D341Med (cell line): Measurements from ENCODE around the gene BRINP2.
A peak's percentile ranks its signal among the peaks of the same experiment; 100 is the strongest.

Source experiments
- DNase-seq: peaks from one replicate; pipeline ENCODE4 v3.0.0; 2012; ENCODE audit warnings: low spot score

Gene BRINP2, protein sequence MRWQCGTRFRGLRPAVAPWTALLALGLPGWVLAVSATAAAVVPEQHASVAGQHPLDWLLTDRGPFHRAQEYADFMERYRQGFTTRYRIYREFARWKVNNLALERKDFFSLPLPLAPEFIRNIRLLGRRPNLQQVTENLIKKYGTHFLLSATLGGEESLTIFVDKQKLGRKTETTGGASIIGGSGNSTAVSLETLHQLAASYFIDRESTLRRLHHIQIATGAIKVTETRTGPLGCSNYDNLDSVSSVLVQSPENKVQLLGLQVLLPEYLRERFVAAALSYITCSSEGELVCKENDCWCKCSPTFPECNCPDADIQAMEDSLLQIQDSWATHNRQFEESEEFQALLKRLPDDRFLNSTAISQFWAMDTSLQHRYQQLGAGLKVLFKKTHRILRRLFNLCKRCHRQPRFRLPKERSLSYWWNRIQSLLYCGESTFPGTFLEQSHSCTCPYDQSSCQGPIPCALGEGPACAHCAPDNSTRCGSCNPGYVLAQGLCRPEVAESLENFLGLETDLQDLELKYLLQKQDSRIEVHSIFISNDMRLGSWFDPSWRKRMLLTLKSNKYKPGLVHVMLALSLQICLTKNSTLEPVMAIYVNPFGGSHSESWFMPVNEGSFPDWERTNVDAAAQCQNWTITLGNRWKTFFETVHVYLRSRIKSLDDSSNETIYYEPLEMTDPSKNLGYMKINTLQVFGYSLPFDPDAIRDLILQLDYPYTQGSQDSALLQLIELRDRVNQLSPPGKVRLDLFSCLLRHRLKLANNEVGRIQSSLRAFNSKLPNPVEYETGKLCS

DNA sequence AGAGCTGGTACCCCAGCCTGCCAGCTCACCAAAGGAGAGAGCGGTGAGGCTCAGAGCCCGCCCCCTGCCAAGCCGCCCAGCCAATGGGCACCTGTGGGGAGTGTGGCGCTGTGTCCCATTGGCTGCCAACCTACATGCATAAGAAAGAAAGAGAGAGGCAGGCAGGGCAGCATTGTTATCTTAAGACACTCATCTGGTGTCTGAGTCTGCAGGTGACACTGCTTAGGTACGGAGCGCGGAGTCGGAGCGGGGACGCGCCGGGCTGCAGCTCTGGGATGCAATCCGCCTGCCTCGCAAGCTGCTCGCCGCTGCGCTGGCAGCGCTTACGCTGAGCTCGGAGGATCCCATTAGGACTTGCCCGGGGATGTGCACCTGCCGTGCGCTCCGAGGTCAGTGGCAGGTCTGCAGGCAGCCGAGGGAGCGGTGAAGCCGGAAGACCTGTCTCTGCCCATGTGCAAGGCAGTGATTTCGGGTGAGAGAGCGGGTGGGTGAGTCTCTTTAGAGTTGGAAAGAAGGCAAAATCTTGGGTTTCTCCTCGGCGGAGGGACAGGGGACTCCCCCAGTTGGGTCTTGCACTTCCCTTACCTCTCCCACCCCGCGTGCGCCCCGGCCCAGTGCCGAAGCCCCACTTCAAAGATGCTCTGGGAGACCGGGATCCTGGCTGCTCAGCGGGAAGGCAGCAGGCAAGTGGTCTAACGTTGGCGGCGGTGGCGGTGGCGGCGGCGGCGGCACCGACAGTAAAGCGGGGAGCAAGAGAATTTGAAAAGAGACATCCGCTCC is at the start of gene BRINP2:
Gene BRINP2 (plus strand): TSS at position 203 of the 780 bp plus-strand sequence. CDS start 58,919 bp downstream, outside the sequence.
- peak; percentile 74 for DNase-seq

DNA sequence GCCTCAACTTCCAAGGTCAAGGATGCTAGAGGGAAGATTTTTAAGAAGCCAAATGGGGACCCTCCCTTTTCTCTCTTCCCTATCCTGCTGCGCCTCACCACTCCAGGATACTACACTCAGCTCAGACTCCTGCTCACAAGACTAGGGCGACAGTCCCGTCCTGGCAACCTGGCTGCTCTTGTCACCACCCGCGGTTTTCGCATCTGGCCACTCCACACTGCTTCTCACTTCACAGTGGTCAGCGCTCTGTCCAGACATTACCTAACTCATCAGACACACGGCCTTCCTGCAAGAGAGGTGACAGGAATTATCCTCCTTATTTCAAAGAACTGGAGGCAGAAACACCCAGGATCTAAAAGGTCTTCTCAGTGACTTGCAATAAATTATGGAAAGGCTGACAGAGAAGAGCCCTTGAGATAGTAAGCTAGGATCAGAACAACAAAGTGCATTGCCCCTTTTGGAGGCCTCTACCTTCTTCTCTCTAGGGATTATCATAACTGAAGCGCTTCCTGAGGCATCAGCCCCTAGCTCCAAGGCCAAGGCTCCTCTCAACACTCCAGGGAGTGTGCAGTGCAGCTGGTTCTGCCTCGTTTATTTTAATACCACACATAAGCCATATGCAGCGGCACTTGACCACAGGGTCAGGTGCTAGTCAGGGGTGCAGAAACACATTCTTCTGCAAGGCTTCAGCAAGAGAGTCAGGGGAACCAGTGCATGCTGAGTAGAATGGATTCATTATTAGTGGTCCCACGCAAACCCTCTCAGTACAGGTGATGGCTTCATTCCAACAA is 48.1 kb upstream of the BRINP2 start:
- DNase-seq: no peak

DNA sequence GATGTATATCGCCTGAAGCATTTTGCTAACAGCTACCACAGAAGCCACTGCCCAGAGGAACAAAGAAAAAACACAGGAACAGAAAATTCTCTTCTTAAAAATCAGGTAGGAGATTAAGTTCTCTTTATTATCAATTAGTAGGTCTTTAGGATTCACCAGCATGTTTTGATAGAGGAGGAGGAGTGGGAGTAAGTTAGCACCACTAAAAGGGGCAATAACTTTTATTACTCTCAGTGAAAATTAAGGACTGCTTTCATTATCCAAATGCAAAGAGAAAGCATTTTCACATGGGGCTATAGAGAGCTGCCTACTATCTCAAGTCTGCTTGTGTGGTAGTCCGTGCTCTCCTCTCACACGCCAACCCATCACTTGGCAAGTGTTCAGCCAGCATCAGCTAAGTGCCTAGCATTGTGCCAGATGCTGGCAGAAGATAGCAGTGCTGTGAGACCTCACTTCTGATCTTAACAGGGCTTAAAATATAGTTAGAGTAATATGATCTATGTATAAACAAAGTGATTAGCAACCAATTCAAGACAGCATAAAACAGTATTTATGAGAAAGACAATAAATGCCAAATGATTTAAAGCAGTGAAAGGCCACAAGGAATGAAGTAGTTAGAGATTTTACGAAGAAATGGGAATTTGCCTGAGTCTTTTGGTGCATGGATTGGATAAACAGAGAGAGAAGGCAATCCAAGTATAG is 46.0 kb upstream of the BRINP2 start:
- DNase-seq: no peak

DNA sequence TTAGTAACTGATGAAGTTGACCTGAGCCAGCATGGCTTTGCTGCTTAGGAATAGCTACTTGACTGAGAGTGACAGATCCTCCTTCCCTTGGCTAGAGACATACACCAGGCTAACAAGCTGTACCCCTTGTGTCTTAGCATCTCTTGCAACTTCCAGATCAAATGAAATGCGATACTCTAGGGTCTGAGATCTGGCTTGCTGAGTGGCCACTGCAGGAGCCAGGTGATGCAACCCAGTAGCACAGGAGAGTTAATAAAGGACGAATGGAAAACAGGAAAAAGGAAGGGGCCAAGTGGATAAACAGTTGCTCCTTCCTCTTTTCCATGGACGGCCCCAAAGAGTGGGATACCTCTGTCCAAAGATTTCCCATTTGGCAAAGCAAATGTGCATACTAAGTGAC is 44.5 kb upstream of the BRINP2 start:
- DNase-seq: no peak

DNA sequence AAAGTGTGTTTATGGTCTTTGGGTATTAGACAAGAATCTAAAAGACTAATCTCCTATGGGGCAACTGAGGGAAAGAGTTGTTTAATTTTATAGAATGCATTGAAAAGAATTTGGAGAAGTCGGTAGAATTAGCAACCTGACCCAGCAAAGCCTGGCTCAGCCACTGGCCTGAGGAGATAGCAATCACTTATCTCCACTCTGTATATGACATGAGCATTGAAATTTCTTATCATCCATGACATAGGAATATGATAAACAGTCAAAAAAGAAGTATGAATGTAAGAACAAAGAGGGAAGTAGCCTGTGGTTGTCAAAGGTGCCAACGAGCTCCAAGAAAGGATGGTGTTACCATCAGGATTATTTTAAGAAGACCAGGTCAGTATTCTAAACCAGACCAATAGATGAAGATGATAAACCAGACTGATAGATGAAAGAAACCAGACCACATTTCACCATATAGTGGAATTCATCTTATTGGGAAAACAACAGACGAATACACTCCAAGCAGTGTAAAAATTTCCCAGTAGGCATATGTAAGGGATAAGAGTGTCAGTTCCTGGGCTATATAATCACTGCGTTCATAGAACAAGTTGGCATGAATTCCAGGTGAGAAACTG is 42.0 kb upstream of the BRINP2 start:
- no peak for DNase-seq

DNA sequence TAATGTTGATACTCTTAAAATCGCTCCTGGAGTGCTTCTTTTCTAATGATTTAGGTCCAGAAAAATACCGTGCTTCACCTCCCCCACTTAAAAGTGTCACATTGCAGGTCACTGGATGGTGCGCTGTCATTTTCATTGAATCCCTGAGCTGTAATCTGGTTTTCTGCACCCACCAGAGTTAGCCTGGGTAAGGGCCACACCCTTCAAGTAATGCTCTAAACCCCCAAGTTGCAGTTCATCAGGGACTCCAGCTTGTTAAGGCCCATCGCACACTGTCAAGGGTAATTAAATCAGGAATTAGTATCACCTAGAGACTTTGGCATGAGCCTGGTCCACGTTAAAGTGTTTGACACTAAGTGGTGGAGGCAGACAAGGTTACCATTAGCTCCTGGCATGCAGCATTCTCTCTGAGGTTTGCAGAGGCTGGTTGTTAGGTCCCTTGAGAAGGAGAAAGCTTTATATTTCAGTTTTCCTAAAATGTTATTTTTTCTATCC is 40.3 kb upstream of the BRINP2 start:
- no peak for DNase-seq

DNA sequence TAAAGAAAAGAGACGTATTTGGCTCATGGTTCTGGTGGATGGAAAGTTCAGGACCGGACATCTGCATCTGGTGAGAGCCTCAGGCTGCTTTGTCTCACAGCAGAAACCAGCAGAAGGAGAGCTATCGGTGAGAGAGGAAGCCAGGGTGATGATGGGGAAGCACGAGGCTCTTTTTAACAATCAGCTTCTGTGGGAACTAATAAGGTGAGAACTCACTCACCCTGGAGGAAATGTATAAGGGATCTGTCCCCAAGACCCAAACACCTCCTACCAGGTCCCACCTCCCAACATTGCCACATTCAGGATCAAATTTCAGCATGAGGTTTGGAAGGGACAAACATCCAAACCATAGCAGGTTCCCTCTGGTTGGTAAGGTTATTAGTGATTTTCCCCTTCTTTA is 39.0 kb upstream of the BRINP2 start:
- DNase-seq: no peak

DNA sequence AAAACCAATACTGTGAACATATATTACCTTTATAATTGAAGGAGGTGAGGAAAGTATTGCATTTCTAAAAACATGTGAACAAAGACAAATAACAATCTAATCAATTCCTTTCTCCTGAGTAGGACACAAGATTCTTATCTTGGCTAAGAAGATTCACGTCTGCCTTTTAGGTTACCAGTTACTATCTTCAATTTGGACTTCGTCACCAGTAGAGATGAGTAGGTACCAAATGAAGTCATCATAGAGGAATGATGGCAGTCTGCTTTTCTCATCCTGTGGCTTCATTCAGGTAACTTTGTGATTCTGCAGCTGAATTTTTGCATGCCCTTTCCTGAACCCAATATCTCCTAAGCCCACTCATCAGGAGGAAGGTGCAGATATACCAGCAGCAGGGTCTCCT is 38.6 kb upstream of the BRINP2 start:
- DNase-seq: no peak

DNA sequence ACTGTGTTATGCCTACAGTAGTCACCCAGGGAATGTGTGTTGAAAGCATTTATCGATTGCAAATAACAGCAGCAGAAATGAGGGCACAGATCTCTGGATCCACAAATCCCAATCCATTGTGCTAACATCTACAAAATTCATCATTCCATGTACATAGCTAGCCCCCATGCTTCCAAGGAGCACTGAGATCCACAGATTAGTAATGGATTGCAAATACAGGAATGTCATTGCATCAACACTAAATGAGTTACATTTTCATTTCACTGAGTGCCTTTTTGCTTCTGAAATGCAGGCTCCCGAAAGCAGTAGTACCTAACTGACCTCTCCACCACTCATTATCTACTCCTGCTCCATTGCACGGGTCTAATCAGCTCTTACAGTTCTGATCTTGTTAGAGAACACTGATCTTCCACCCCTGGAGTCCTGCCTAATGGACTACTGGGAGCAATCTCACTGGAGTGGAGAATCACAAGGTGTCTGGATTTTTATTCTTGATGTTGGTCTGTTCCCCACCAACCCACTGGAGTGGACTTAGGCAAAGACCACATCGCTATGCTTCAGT is 36.7 kb upstream of the BRINP2 start:
- no peak for DNase-seq

DNA sequence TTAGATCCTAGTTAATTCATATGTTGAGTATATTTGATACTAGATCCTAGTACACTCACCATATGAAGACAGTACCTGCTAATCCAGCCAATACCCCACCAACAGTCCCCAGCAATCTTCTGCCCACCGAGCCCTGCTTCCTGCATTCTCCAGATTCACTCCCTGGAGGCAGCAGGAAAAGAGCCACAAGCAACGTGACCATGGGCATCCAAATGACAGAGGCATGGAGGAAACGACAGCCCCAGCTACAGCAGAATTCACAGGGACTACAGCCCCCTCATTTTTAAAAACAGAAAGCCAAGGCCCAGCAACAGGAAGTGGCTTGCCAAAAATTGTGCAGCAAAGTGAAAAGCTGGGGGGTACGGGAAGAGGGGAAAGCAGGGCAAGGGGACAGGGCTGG is 35.5 kb upstream of the BRINP2 start:
- DNase-seq: no peak

DNA sequence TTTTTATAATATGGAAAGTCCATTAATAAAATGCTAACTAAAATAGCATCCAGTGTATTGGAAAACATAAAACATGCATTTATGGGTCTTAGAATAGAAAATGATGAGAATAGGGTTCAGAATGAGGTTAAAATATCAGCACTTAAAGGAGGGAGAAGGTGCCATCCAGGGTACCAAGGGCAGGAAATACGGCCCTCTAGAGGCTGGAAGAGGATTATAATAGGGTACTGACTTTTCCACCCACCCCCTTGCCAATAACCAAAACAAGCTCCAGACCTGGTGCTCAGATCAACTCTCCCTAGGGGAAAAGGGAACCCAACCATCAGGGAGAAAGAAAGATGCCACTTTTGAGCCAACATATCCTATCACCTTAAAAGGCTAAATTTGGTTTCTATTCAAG is 32.9 kb upstream of the BRINP2 start:
- DNase-seq: no peak

DNA sequence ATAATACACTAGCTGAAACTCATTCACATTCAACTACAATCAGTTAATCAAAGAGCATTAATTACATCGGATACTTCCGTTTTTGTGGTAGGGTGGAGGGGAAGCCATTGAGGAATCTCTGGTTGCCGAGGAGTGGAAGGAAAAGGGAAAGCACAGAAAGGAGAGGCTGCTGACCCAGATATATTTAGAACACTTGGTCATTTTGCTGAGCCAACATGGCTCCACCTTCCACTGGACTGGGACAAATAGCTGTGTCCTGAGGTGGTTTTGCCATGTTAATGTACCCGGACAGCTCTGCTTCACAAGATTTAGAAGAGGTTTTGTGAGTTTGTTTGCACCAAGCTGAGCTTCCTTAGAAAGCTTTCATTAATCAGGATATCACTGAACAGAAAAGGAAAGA is 32.4 kb upstream of the BRINP2 start:
- DNase-seq: no peak

DNA sequence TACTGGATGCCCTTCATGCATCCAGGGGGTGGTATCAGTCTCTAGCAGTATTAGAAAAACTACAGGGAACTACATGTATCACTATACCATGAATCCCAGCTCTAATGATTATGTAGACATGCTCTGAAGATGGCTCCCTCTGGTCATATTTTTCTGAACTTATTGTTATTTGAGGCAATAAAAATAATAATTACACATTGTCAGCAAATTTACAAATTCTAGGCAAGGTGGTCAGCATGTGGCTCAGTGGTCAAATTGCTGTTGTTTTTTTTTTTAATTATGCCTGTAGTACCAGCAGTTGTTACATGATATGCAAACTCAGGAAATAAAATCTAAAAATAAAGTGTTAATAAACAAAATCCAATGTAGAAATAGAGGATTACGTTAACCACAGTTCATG is 28.7 kb upstream of the BRINP2 start:
- DNase-seq: no peak

DNA sequence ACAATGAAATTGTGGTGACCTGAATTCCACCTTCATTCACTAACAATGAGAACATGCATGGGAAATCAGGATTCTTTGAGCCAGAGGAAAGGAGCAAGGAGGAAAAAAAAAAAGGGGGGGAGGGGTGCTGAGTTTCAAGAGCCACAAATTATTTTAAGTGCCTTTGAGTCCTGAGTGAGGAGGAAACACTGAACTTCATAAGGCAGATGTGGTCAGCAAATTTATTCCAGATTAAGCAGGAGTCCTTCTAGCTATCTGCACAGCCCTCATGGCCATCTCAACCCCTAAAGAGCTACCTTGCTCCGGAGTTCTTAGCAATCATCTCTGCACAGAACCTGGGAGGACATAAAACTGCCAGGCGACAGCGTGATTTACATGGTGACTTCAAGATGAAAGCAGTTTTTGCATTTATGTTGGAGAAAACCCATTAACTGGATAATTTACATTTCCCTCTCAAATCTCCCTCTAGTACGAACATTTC is 27.9 kb upstream of the BRINP2 start:
- no peak for DNase-seq

DNA sequence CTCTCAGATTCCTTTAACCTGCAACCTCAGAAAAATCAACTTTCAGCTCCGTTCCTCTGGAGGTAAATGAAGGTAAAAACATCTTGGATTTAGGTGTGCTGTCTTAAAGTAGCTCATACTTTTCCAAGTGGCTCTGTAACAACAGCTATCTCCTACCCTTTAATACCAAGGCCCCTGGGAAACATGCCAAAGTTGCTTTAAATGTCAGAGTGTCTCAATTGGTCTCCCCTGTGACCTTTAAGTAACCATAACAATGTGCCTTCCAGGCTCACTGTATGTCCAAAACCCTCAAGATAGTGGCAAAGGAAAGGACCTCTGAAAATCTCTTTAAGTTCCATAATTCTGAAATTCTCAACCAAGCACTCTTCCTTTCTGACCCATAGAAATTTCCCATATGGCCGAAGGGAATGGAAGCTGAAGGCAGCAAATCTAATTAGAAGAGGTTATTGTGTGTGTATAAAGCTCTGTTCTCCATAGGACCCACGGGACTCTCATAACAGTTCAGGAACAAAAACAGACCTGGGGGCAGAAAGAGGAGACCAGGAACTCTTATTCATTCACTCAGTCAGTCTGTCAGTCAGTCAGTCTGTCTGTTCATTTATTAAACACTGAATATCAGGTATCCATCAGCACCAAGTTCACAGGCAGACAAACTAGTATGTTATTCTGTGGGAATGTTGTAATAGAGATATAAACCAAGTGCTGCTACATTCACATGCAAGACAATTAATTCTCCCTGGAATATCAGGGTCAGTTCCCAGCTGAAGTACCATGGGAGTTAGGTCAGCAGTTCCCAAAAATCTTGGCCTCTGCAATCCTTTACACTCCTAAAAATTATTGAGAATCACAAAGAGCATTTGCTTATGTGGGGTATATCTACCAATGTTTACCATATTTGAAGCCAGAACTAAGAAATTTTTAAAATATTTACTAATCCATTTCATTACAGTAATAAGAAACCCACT is 25.4 kb upstream of the BRINP2 start:
- DNase-seq: no peak

DNA sequence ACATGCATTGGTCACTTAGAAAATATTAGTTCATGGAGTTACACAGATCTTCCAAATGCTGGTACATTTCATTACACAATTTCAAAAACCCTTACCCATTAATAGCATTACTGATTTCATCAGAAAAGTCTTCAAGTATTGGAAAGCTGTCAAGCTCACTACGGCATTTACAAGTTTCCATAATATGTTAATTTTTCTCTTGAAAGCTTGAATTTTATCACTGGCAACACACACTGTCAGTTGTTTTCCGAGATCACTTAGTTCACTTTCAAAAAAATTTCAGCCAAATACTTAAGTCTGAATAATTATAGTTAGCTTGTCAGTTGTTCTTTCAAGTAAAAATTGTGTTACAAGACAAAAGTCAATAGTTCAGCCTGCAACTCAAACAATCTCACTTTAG is 24.3 kb upstream of the BRINP2 start:
- no peak for DNase-seq

DNA sequence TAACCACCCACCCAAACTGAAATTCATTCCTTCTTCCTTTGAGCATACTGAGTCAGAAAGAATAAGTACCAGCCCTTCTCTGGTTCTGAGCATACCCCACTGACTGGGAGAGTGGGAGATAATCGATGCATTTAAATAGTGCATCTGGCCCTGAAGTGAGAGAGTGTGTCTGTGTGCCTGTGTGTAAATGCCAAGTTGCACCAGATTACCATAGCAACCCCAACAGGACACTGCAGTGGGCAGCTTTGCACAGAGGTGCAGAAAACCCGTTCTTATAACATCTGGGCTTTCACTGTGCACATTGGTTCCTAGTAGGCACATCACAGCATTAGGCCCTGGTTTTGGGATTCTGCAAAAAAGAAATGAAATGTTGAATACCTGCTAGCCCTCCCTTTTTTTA is 8.5 kb upstream of the BRINP2 start:
- no peak for DNase-seq

DNA sequence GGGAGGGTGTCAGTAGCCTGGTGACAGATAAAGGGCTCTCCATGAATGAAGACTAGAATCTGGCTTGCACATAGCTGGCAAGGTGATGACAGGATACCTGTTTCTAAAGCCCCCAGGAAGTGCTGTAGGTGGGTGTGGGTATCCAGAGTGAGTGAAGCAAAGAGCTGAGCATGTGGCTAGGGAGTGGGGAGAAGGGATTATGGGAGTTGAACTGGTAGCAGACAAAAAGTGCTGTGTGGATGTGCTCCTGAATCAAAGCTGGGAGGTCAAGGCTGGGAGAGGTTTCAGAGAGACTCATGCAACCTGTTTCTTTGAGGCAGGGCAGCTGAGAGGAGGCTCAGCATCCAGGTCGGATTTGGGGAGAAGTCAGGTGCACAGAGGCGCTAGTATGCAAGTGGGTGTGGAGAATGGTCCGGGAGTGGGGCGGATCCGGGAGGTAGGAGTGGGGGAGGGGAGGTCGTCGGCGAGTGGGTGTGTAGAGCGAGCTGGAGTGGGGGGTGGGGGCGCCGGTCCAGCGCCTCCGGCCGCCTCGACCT is 6.8 kb upstream of the BRINP2 start:
- no peak for DNase-seq
